ENCODE data around the gene LIN7A. TPM values are rescaled to one million over a fixed set of nuclear protein-coding genes. Genes with fewer than 3 reads are reported as not detected.

LIN7A gene
- total and polyA plus RNA-seq, 4 donors = 4.0 to 21.7 (median 6.6) TPM

GRCh38 chr12:80823393-80823792 is 114.3 kb downstream of the LIN7A start:
- Histone ChIP-seq H3K4me3 (no peak overlapping the region), H3K4me1 (ENCODE audit: control insufficient read depth in 5 of 5, insufficient read depth in 5 of 5, low read length in 5 of 5) (peaks cover 0 to 3% (median 0%) of the 10 kb centered on the region in 5 donors), H3K27ac (ENCODE audit: low read depth in 1 of 2, low read length in 1 of 2) (no peak overlapping the region), H3K36me3 (ENCODE audit: control insufficient read depth in 4 of 4, insufficient read depth in 4 of 4, low read length in 4 of 4) (peaks cover 0 to 1% (median 0%) of the 10 kb centered on the region in 4 donors), H3K27me3 (ENCODE audit: control insufficient read depth in 3 of 3, insufficient read depth in 3 of 3, low read length in 2 of 3) (no peaks in the 10 kb centered on the region), H3K9ac (ENCODE audit: insufficient read depth in 1 of 2, low read length in 2 of 2) (no peak overlapping the region), H3K9me3 (ENCODE audit: control insufficient read depth in 4 of 4, insufficient read depth in 3 of 4, low read length in 3 of 4) (peaks cover 0 to 5% (median 0%) of the 10 kb centered on the region in 4 donors)
- ATAC-seq (ENCODE audit: insufficient read depth, low FRiP score) (no peak), DNase-seq (no peak)
- 71 to 90% methylated on average over 3 of the region's 3 CpGs for WGBS, 2 donors
- TF ChIP-seq CTCF (IDR thresholded peaks at IDR 0.05; ENCODE audit: control extremely low read depth, extremely low read depth) = no peak

- DNase-seq = no peak
- no peak for ATAC-seq (ENCODE audit: insufficient read depth, low FRiP score)
These were observed 116.2 kb downstream of the LIN7A start for GRCh38 chr12:80821513-80822000.

GRCh38 chr12:80818878-80819277 is 118.9 kb downstream of the LIN7A start:
- ATAC-seq (ENCODE audit: insufficient read depth, low FRiP score) (no peak), DNase-seq (no peak)
- Histone ChIP-seq H3K4me3 (no peak overlapping the region), H3K27ac (ENCODE audit: low read depth in 1 of 2, low read length in 1 of 2) (no peak overlapping the region), H3K27me3 (ENCODE audit: control insufficient read depth in 3 of 3, insufficient read depth in 3 of 3, low read length in 2 of 3) (no peaks in the 10 kb centered on the region), H3K9me3 (ENCODE audit: control insufficient read depth in 4 of 4, insufficient read depth in 3 of 4, low read length in 3 of 4) (peaks cover 0 to 5% (median 0%) of the 10 kb centered on the region in 4 donors), H3K4me1 (ENCODE audit: control insufficient read depth in 5 of 5, insufficient read depth in 5 of 5, low read length in 5 of 5) (peaks cover 0 to 8% (median 0%) of the 10 kb centered on the region in 5 donors), H3K36me3 (ENCODE audit: control insufficient read depth in 4 of 4, insufficient read depth in 4 of 4, low read length in 4 of 4) (peaks cover 0 to 1% (median 0%) of the 10 kb centered on the region in 4 donors), H3K9ac (ENCODE audit: insufficient read depth in 1 of 2, low read length in 2 of 2) (no peak overlapping the region)
- no peak for TF ChIP-seq CTCF (IDR thresholded peaks at IDR 0.05; ENCODE audit: control extremely low read depth, extremely low read depth)

More at GRCh38 chr12:80821513-80822000, 116.2 kb downstream of the LIN7A start:
- H3K27ac ChIP-seq (ENCODE audit: low read depth in 1 of 2, low read length in 1 of 2) = no peak overlapping the region
- H3K9me3 ChIP-seq (ENCODE audit: control insufficient read depth in 4 of 4, insufficient read depth in 3 of 4, low read length in 3 of 4) = peaks cover 0 to 5% (median 0%) of the 10 kb centered on the region in 4 donors
- no peaks in the 10 kb centered on the region for H3K27me3 ChIP-seq (ENCODE audit: control insufficient read depth in 3 of 3, insufficient read depth in 3 of 3, low read length in 2 of 3)
- H3K36me3 ChIP-seq (ENCODE audit: control insufficient read depth in 4 of 4, insufficient read depth in 4 of 4, low read length in 4 of 4) = peaks cover 0 to 1% (median 0%) of the 10 kb centered on the region in 4 donors
- peaks cover 0 to 3% (median 0%) of the 10 kb centered on the region in 5 donors for H3K4me1 ChIP-seq (ENCODE audit: control insufficient read depth in 5 of 5, insufficient read depth in 5 of 5, low read length in 5 of 5)
- no peak for TF ChIP-seq CTCF (IDR thresholded peaks at IDR 0.05; ENCODE audit: control extremely low read depth, extremely low read depth)
- no peak overlapping the region for H3K9ac ChIP-seq (ENCODE audit: insufficient read depth in 1 of 2, low read length in 2 of 2)
- no peak overlapping the region for H3K4me3 ChIP-seq
- WGBS, 2 donors = 83 to 86% methylated on average over 4 of the region's 4 CpGs

GRCh38 chr12:80815351-80815750 is 122.4 kb downstream of the LIN7A start:
- TF ChIP-seq CTCF (IDR thresholded peaks at IDR 0.05; ENCODE audit: control extremely low read depth, extremely low read depth) = no peak
- H3K27ac ChIP-seq (ENCODE audit: low read depth in 1 of 2, low read length in 1 of 2) = no peak overlapping the region
- H3K4me3 ChIP-seq = no peak overlapping the region
- no peak for DNase-seq
- no peaks in the 10 kb centered on the region for H3K9me3 ChIP-seq (ENCODE audit: control insufficient read depth in 4 of 4, insufficient read depth in 3 of 4, low read length in 3 of 4)
- no peak overlapping the region for H3K9ac ChIP-seq (ENCODE audit: insufficient read depth in 1 of 2, low read length in 2 of 2)
- ATAC-seq (ENCODE audit: insufficient read depth, low FRiP score) = no peak
- peaks cover 0 to 8% (median 0%) of the 10 kb centered on the region in 5 donors for H3K4me1 ChIP-seq (ENCODE audit: control insufficient read depth in 5 of 5, insufficient read depth in 5 of 5, low read length in 5 of 5)
- no peaks in the 10 kb centered on the region for H3K27me3 ChIP-seq (ENCODE audit: control insufficient read depth in 3 of 3, insufficient read depth in 3 of 3, low read length in 2 of 3)
- H3K36me3 ChIP-seq (ENCODE audit: control insufficient read depth in 4 of 4, insufficient read depth in 4 of 4, low read length in 4 of 4) = peaks cover 0 to 1% (median 0%) of the 10 kb centered on the region in 4 donors

All from lung (tissue), 12 donors.